CD14-positive monocyte (primary cell): Measurements from ENCODE around the gene FKRP. TPM values are rescaled to one million over a fixed set of nuclear protein-coding genes. Genes with fewer than 3 reads are reported as not detected.

Experiments
- DNase-seq, 3 donors: peaks; one replicate each; pipeline ENCODE4 v3.0.0-alpha.2; 2011 to 2022
- H2AFZ ChIP-seq: 2 replicates; pipeline ENCODE4 v1.6.0; 2012; ENCODE audit warnings: mild to moderate bottlenecking, low read depth, low read length, inconsistent platforms; ENCODE audit not compliant: insufficient read depth, poor library complexity, severe bottlenecking
- H3K27ac ChIP-seq, 2 donors: 1 replicate in 1 of 2; 2 replicates in 1 of 2; pipeline ENCODE4 v1.5.1; 2012 to 2013; ENCODE audit warnings: low read length in 2 of 2, control low read depth in 1 of 2, inconsistent platforms in 1 of 2, low read depth in 1 of 2, mild to moderate bottlenecking in 1 of 2
- H3K27me3 ChIP-seq, 2 donors: one replicate each; pipeline versions ENCODE4 v1.6.0 to v1.6.1; 2011 to 2013; ENCODE audit warnings: low read length in 2 of 2; ENCODE audit not compliant: control insufficient read depth in 2 of 2, insufficient read depth in 2 of 2
- H3K36me3 ChIP-seq, 2 donors: replicated peaks in 1 of 2; 1 replicate in 1 of 2; 2 replicates in 1 of 2; pipeline versions ENCODE4 v1.5.1 to v1.6.1; 2012 to 2013; ENCODE audit warnings: low read length in 2 of 2, control low read depth in 1 of 2, inconsistent platforms in 1 of 2, mild to moderate bottlenecking in 1 of 2; ENCODE audit not compliant: insufficient read depth in 2 of 2, control insufficient read depth in 1 of 2
- H3K4me1 ChIP-seq, 2 donors: 1 replicate in 1 of 2; 2 replicates in 1 of 2; pipeline versions ENCODE4 v1.5.1 to v1.6.1; 2012 to 2013; ENCODE audit warnings: low read length in 2 of 2, control low read depth in 1 of 2, inconsistent platforms in 1 of 2, mild to moderate bottlenecking in 1 of 2, moderate library complexity in 1 of 2; ENCODE audit not compliant: insufficient read depth in 2 of 2, control insufficient read depth in 1 of 2
- H3K4me2 ChIP-seq: replicated peaks from 2 replicates; pipeline ENCODE3; 2012; ENCODE audit warnings: low read length, moderate library complexity, mild to moderate bottlenecking; ENCODE audit not compliant: poor library complexity, severe bottlenecking; ENCODE audit errors: extremely low read depth
- H3K4me3 ChIP-seq, 3 experiments: fragments of 200-600 bp in 1 of 3; sonication (generic) in 1 of 3; replicated peaks in 1 of 3; 1 replicate in 2 of 3; 2 replicates in 1 of 3; pipeline ENCODE4 v1.5.1; 2011 to 2013; ENCODE audit warnings: low read length in 3 of 3, mild to moderate bottlenecking in 3 of 3, control low read depth in 2 of 3, low read depth in 2 of 3, inconsistent platforms in 1 of 3, moderate library complexity in 1 of 3
- H3K79me2 ChIP-seq: 2 replicates; pipeline ENCODE4 v1.6.0; 2012; ENCODE audit warnings: mild to moderate bottlenecking, control low read depth, inconsistent platforms, low read length, moderate library complexity; ENCODE audit not compliant: insufficient read depth
- H3K9ac ChIP-seq: 2 replicates; pipeline ENCODE4 v1.6.0; 2017; ENCODE audit warnings: low read length, mild to moderate bottlenecking; ENCODE audit not compliant: insufficient read depth, poor library complexity, severe bottlenecking
- H3K9me3 ChIP-seq, 2 donors: replicated peaks in 1 of 2; 1 replicate in 1 of 2; 2 replicates in 1 of 2; pipeline versions ENCODE4 v1.5.1 to v1.6.1; 2012 to 2013; ENCODE audit warnings: low read length in 2 of 2, control low read depth in 1 of 2; ENCODE audit not compliant: control insufficient read depth in 1 of 2, insufficient read depth in 1 of 2
- H4K20me1 ChIP-seq: 2 replicates; pipeline ENCODE4 v1.6.0; 2012; ENCODE audit warnings: mild to moderate bottlenecking, low read length, control low read depth, moderate library complexity; ENCODE audit not compliant: insufficient read depth
- H3K27ac Mint-ChIP-seq, 7 donors: one replicate each; pipeline ENCODE4 v1.8.0; 2020; ENCODE audit warnings: mild to moderate bottlenecking in 7 of 7, mixed read lengths in 7 of 7, moderate library complexity in 6 of 7, inconsistent platforms in 2 of 7
- H3K27me3 Mint-ChIP-seq, 3 donors: one replicate each; pipeline ENCODE4 v1.8.0; 2021 to 2022; ENCODE audit warnings: low read depth in 3 of 3, mild to moderate bottlenecking in 3 of 3, mixed read lengths in 3 of 3, moderate library complexity in 3 of 3, inconsistent platforms in 1 of 3
- H3K36me3 Mint-ChIP-seq, 2 donors: one replicate each; pipeline ENCODE4 v1.8.0; 2020; ENCODE audit warnings: mixed read lengths in 2 of 2, inconsistent platforms in 1 of 2, mild to moderate bottlenecking in 1 of 2
- H3K4me1 Mint-ChIP-seq: one replicate; pipeline ENCODE4 v1.8.0; 2020; ENCODE audit warnings: mild to moderate bottlenecking, mixed read lengths
- H3K4me3 Mint-ChIP-seq, 2 donors: one replicate each; pipeline ENCODE4 v1.8.0; 2020; ENCODE audit warnings: mild to moderate bottlenecking in 2 of 2, mixed read lengths in 2 of 2, moderate library complexity in 1 of 2
- H3K9me3 Mint-ChIP-seq, 7 donors: one replicate each; pipeline ENCODE4 v1.8.0; 2020 to 2022; ENCODE audit warnings: mixed read lengths in 7 of 7, mild to moderate bottlenecking in 6 of 7, moderate library complexity in 6 of 7, inconsistent platforms in 2 of 7
- WGBS: methylation state at CpG from one replicate; pipeline ENCODE4 v1.1.5; 2013; ENCODE audit warnings: missing lambda C conversion rate; ENCODE audit not compliant: insufficient coverage; 5-methylcytosine and 5-hydroxymethylcytosine counted together
- intact Hi-C, 2 donors: fragments of 100-400 bp; cut with micrococcal nuclease; formaldehyde crosslinking; loops; one replicate each; pipeline versions ENCODE4 v1.15.0 to v1.15.1; 2023
- polyA plus RNA-seq, 3 donors: library from polyadenylated mRNA; depleted of rRNA in 1 of 3; unstranded in 2 of 3; stranded (reverse) in 1 of 3; fragments of 300-500 nt in 2 of 3; fragments of >200 nt in 1 of 3; fragmentation: Illumina TruSeq in 2 of 3; gene quantifications; 1 replicate in 2 of 3; 2 replicates in 1 of 3; pipeline ENCODE4 v1.2.3, GENCODE V29; 2012 to 2021
- TF ChIP-seq, protein P1 (sequence below): fragments of 200-600 bp; IDR thresholded peaks from one replicate; pipeline ENCODE4 v1.8.0; 2022; ENCODE audit warnings: antibody characterized with exemption, mild to moderate bottlenecking

The FKRP gene
- polyA plus RNA-seq, 3 donors: 2.1 to 21.5 (median 2.7) TPM

DNA sequence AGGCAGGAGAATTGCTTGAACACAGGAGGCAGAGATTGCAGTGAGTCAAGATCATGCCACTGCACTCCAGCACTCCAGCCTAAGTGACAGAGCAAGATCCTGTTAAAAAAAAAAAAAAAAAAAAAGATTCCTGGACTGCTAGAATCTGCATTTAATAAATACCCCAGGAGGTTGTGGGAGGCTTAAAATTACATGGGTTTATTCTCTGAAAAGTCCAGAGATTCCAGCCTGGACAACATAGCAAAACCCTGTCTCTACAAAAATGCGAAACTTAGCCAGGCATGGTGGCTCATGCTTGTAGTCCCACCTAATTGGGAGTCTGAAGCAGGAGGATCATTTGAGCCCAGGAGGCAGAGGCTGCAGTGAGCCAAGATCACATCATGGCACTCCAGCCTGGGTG, 52.0 kb downstream of the FKRP start:
- Histone ChIP-seq H4K20me1 (no peaks in the 10 kb centered on the region), H3K27ac (no peak overlapping the region), H3K79me2 (no peaks in the 10 kb centered on the region), H3K4me1 (no peaks in the 10 kb centered on the region), H3K27me3 (no peaks in the 10 kb centered on the region), H3K4me3 (no peak overlapping the region), H3K4me2 (no peak overlapping the region), H3K9me3 (no peaks in the 10 kb centered on the region), H2AFZ (no peak overlapping the region), H3K36me3 (no peaks in the 10 kb centered on the region), H3K9ac (no peak overlapping the region)
- TF ChIP-seq, protein P1, sequence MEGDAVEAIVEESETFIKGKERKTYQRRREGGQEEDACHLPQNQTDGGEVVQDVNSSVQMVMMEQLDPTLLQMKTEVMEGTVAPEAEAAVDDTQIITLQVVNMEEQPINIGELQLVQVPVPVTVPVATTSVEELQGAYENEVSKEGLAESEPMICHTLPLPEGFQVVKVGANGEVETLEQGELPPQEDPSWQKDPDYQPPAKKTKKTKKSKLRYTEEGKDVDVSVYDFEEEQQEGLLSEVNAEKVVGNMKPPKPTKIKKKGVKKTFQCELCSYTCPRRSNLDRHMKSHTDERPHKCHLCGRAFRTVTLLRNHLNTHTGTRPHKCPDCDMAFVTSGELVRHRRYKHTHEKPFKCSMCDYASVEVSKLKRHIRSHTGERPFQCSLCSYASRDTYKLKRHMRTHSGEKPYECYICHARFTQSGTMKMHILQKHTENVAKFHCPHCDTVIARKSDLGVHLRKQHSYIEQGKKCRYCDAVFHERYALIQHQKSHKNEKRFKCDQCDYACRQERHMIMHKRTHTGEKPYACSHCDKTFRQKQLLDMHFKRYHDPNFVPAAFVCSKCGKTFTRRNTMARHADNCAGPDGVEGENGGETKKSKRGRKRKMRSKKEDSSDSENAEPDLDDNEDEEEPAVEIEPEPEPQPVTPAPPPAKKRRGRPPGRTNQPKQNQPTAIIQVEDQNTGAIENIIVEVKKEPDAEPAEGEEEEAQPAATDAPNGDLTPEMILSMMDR: no peak
- intact Hi-C loops: no loop called here
- Mint-ChIP-seq H3K27ac (no peak overlapping the region), H3K9me3 (peaks cover 0 to 5% (median 0%) of the 10 kb centered on the region in 7 donors), H3K36me3 (no peaks in the 10 kb centered on the region), H3K4me1 (no peaks in the 10 kb centered on the region), H3K27me3 (peaks cover 0 to 10% (median 3%) of the 10 kb centered on the region in 3 donors), H3K4me3 (no peak overlapping the region)
- no peak for DNase-seq
- no CpG with 5 or more reads among the region's 1 CpG for WGBS

DNA sequence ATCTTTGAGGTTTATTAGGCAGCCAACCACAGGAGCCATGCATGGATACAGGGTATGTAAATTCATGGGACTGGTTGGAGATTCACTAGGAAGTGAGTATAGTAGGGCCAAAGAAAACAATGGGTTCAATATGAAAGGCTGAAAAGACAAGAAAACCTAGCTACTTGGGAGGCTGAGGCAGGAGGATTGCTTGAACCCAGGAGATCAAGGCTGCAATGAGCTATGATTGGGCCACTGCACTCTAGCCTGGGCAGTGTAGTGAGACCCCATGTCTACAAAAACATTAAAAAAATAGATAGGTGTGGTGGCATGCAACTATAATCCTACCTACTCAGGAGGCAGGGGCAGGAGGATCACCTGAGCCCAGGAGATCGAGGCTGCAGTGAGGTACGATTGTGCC, 52.9 kb downstream of the FKRP start:
- Mint-ChIP-seq H3K9me3 (peaks cover 0 to 5% (median 0%) of the 10 kb centered on the region in 7 donors), H3K4me3 (no peak overlapping the region), H3K27me3 (peaks cover 0 to 10% (median 0%) of the 10 kb centered on the region in 3 donors), H3K27ac (no peak overlapping the region), H3K4me1 (no peaks in the 10 kb centered on the region), H3K36me3 (no peaks in the 10 kb centered on the region)
- Histone ChIP-seq H3K9me3 (no peaks in the 10 kb centered on the region), H3K27me3 (no peaks in the 10 kb centered on the region), H3K9ac (no peak overlapping the region), H2AFZ (no peak overlapping the region), H3K4me1 (no peaks in the 10 kb centered on the region), H3K4me2 (no peak overlapping the region), H3K79me2 (no peaks in the 10 kb centered on the region), H4K20me1 (no peaks in the 10 kb centered on the region), H3K36me3 (no peaks in the 10 kb centered on the region), H3K4me3 (no peak overlapping the region), H3K27ac (no peak overlapping the region)
- TF ChIP-seq, protein P1: no peak
- no CpG with 5 or more reads among the region's 2 CpGs for WGBS
- DNase-seq: no peak
- intact Hi-C loops: no loop called here
